Brain pericyte (primary cell): ENCODE results near the gene DLGAP1.
"Not testable (repeated sequence)": the region's sequence is repeated elsewhere in the genome, so short reads cannot be mapped to it uniquely, and the experiment has no call there.

Experiments
- DNase-seq: peaks from one replicate; pipeline ENCODE4 v3.0.0-alpha.2; 2012; ENCODE audit warnings: low read depth, low spot score

Gene DLGAP1

GRCh38 chr18:4093676-4094075, 361.4 kb downstream of the DLGAP1 start:
- no peak for DNase-seq

DNA sequence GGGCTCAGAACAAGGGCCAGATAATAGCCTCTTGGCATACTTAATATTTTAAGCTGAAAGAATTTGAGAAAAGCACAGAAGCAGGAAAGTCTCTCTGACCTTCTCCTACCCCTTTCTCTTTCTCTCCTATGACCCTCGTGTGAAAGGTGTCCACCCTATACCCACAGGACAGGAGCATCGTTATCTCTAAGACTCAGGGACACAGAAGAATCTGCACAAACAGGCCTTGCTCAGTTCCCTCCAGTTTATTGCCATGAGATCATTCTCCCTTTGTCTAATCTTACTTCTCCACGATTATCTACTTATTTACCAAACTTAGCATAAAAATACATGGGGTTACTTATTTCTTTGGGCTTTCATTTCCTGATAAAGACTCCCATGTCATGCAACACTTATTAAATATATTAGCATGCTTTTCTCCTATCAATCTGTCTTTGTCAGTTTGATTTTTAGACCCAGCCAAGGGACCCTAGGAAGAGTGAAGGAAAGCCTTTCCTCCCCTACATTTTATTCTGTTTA, 370.7 kb downstream of the DLGAP1 start:
- no peak for DNase-seq

DNA sequence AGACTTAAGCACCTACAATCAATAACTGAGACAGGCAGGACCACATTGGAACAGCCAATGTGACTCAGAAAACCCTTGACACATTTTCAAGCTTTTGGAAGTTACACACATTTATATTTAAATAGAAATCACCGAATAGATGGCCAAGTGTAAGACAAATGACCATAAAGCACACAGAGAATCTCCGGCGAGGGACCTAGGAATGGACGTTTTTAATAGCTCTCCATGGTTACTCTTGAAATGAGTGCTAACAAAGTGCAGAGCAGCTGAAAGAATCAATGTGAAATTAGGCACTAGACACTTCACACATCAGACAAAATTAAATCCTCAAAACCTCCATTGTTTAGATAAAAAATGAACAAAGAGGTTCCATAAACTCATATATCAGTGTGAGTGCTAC, 376.9 kb downstream of the DLGAP1 start:
- DNase-seq = no peak

- DNase-seq = no peak
Observed at GRCh38 chr18:4077721-4078120, 377.4 kb downstream of the DLGAP1 start.

DNA sequence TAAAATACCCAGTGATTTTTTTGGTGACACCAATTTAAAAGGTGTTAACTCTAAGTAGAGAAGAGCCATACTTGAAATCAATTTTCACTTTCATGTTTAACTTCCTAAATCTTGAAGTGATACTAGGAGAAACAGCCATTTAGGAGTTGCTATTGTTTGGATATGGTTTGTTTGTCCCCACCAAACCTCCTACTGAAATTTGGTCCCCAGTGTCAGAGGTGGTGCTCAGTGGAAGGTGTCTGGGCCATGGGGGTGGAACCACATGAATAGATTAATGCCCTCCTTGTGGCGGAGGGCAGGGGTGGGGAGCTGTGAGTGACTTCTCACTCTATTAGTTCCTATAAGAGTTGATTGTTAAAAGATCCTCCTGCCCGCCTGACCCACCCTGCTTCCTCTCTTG, 377.9 kb downstream of the DLGAP1 start:
- no peak for DNase-seq

- DNase-seq = no peak
Observed at GRCh38 chr18:4074647-4075046, 380.5 kb downstream of the DLGAP1 start.

- DNase-seq = no peak
Observed at GRCh38 chr18:4069183-4069582, 385.9 kb downstream of the DLGAP1 start.

GRCh38 chr18:4068552-4069158, 386.5 kb downstream of the DLGAP1 start:
- no peak for DNase-seq

DNA sequence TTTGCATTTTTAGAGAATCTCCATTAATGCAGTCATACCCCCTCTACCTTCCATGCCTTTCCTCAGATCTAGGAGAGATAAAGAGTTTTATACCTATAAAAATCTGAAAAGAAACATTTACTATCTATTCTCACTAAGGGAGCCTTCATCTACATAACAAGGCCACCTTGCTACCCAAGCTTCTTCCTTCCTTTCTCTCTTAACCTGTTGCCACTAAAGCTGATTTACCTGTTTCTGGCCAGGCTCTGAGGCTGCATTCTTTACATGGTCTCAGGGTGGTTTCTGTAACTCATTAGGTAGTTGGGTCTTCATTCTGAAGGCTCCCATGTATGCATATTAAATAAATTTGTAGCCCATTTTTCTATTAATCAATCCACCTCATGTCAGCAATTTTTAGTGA, 391.6 kb downstream of the DLGAP1 start:
- no peak for DNase-seq

- no peak for DNase-seq
Observed at GRCh38 chr18:4060427-4061281, 394.5 kb downstream of the DLGAP1 start.

- no peak for DNase-seq
Observed at GRCh38 chr18:4058179-4058578, 396.9 kb downstream of the DLGAP1 start.

- no peak for DNase-seq
Observed at GRCh38 chr18:4040391-4041092, 414.6 kb downstream of the DLGAP1 start.

DNA sequence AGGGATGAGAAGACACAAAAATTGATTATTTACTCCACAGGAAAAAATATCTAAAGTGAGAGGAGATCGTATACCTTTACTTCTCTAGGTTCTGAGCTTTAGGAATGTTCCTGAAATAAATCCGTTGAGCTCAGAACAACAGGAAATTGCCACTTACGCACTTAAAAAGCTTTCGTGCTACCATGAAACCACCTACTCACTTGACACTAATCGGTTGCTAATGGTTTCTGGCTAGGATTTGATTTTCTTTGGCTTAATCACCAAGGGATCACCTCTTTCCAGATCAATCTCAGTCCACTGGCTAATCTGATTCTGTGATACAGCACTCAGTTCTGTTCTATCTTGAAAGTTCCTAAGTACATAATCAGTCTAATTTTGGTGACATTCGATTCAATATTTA, 419.6 kb downstream of the DLGAP1 start:
- DNase-seq = no peak

- not testable (repeated sequence) for DNase-seq
Observed at GRCh38 chr18:4034815-4035214, 420.3 kb downstream of the DLGAP1 start.

GRCh38 chr18:4026542-4026941, 428.6 kb downstream of the DLGAP1 start:
- DNase-seq = no peak

- no peak for DNase-seq
Observed at GRCh38 chr18:4024702-4025101, 430.4 kb downstream of the DLGAP1 start.

- not testable (repeated sequence) for DNase-seq
Observed at GRCh38 chr18:4022749-4023148, 432.4 kb downstream of the DLGAP1 start.

- no peak for DNase-seq
Observed at GRCh38 chr18:4020026-4020425, 435.1 kb downstream of the DLGAP1 start.

- DNase-seq = no peak
Observed at GRCh38 chr18:4017480-4017879, 437.6 kb downstream of the DLGAP1 start.

DNA sequence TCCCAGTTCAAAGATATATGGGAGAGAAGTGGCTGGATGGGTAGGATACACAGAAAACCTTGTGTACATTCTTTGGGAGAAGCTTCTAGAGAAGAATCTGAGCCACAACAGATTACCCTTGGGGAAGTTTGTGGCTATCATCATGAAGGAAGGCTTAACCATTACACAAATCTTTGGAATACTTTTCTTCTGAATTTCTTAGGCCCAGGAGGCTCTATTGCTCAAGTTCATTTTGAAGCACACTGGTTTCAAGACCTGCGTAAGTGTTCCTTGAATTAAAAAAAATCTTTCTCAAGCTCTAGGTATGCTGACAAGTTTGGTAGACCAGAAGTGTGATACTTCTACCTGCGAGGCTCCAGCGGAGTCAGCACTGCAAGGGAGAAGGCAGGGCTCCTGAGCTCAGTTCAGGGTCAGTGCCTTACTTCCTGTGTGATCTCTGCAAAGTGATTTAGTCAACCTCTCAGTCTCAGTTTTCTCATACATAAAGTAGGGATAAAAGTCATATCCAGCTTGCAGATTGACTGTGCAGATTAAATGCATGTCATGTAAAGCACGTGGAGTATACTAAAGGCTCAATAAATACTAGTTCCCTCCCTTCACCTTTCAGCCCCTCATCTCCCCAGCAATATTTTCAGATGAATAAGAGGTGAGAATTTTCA, 438.6 kb downstream of the DLGAP1 start:
- no peak for DNase-seq

DNA sequence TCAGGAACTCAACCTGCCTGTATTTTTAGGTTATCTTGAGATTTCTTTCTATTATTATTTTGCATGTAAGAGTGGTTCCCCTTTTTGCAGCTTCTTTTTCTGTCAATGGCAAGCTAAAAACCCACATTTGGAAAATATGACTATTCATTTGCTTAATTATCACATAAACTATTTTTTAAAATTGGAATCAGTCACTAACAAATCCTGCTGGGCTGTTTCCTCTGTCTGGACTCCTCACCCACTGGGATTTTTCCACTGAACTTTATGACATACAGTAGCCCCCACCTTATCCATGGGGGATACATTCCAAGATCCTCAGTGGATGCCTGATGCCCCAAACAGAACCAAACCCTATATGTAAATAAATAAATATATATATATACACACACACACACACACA, 447.3 kb downstream of the DLGAP1 start:
- DNase-seq = no peak
